B cell (primary cell): ENCODE results near the gene RAP1GAP2. TPM values are rescaled to one million over a fixed set of nuclear protein-coding genes. Genes with fewer than 3 reads are reported as not detected.

Source experiments
- ATAC-seq: fragments of 200-7000 bp; cut with Tn5 transposase; one replicate; pipeline ENCODE4 v1.10.0; 2021; ENCODE audit warnings: low read depth, mild to moderate bottlenecking, moderate number of reproducible peaks, moderate library complexity
- CTCF ChIA-PET: fragments of 350-600 bp; sonication (Branson Sonifier 250); formaldehyde crosslinking; loops from one replicate; lab custom pipeline; 2021; ENCODE audit warnings: antibody characterized with exemption, inconsistent platforms; lab: Charles Lee
- POLR2A ChIA-PET: fragments of 350-600 bp; sonication (Branson Sonifier 250); formaldehyde crosslinking; loops from one replicate; lab custom pipeline; 2021; ENCODE audit warnings: antibody characterized with exemption; lab: Charles Lee
- DNase-seq: peaks from one replicate; pipeline ENCODE4 v3.0.0; 2013
- H2AFZ ChIP-seq: 2 replicates; pipeline ENCODE4 v1.6.1; 2012; ENCODE audit warnings: mild to moderate bottlenecking, low read depth, low read length; ENCODE audit not compliant: insufficient read depth, poor library complexity, severe bottlenecking
- H3K27ac ChIP-seq, 2 donors: 1 replicate in 1 of 2; 2 replicates in 1 of 2; pipeline ENCODE4 v1.5.1; 2012 to 2013; ENCODE audit warnings: low read length in 2 of 2, mild to moderate bottlenecking in 2 of 2, moderate library complexity in 1 of 2
- H3K27me3 ChIP-seq, 4 experiments: fragments of 200-600 bp in 1 of 4; sonication (generic) in 1 of 4; replicated peaks in 1 of 4; 1 replicate in 2 of 4; 2 replicates in 2 of 4; pipeline versions ENCODE4 v1.6.1 to v1.7.0; 2013 to 2016; ENCODE audit warnings: low read length in 3 of 4, mild to moderate bottlenecking in 2 of 4, mixed read lengths in 1 of 4, moderate library complexity in 1 of 4; ENCODE audit not compliant: insufficient read depth in 4 of 4, control insufficient read depth in 3 of 4; ENCODE audit errors: control extremely low read depth in 1 of 4
- H3K36me3 ChIP-seq, 2 experiments: replicated peaks in 1 of 2; 1 replicate in 1 of 2; 2 replicates in 1 of 2; pipeline versions ENCODE4 v1.6.1 to v1.7.1; 2013; ENCODE audit warnings: low read length in 1 of 2; ENCODE audit not compliant: insufficient read depth in 2 of 2, control insufficient read depth in 1 of 2; ENCODE audit errors: control extremely low read depth in 1 of 2, extremely low read depth in 1 of 2
- H3K4me1 ChIP-seq, 2 donors: fragments of 200-600 bp in 1 of 2; sonication (generic) in 1 of 2; 1 replicate in 1 of 2; 2 replicates in 1 of 2; pipeline versions ENCODE4 v1.5.1 to v1.6.1; 2013 to 2017; ENCODE audit warnings: low read length in 2 of 2; ENCODE audit not compliant: control insufficient read depth in 2 of 2, insufficient read depth in 2 of 2
- H3K4me2 ChIP-seq: replicated peaks from 2 replicates; pipeline ENCODE3; 2012; ENCODE audit warnings: mild to moderate bottlenecking, low read depth, low read length; ENCODE audit not compliant: poor library complexity, severe bottlenecking
- H3K4me3 ChIP-seq, 5 experiments: fragments of 200-600 bp in 1 of 5; sonication (generic) in 1 of 5; 1 replicate in 3 of 5; 2 replicates in 2 of 5; pipeline versions ENCODE4 v1.5.1 to v1.7.0; 2011 to 2016; ENCODE audit warnings: low read length in 4 of 5, mild to moderate bottlenecking in 4 of 5, low read depth in 2 of 5, control low read depth in 1 of 5, moderate library complexity in 1 of 5; ENCODE audit not compliant: insufficient read depth in 1 of 5; ENCODE audit errors: control extremely low read depth in 1 of 5, extremely low read depth in 1 of 5
- H3K79me2 ChIP-seq: fragments of 200-600 bp; sonication (generic); one replicate; pipeline ENCODE4 v1.6.0; 2016; ENCODE audit warnings: low read length; ENCODE audit not compliant: control insufficient read depth, insufficient read depth
- H3K9ac ChIP-seq: fragments of 200-600 bp; sonication (generic); 2 replicates; pipeline ENCODE4 v1.6.1; 2017; ENCODE audit warnings: mild to moderate bottlenecking, low read length, moderate library complexity
- H3K9me3 ChIP-seq, 3 donors: one replicate each; pipeline versions ENCODE4 v1.6.1 to v1.7.1; 2013; ENCODE audit warnings: low read length in 2 of 3; ENCODE audit not compliant: control insufficient read depth in 2 of 3, insufficient read depth in 1 of 3; ENCODE audit errors: control extremely low read depth in 1 of 3
- H4K20me1 ChIP-seq: 2 replicates; pipeline ENCODE4 v1.6.0; 2012; ENCODE audit warnings: mild to moderate bottlenecking, low read length; ENCODE audit not compliant: insufficient read depth, control insufficient read depth, poor library complexity, severe bottlenecking
- H3K27ac Mint-ChIP-seq: one replicate; pipeline ENCODE4 v1.8.0; 2021; ENCODE audit warnings: mixed read lengths
- H3K27me3 Mint-ChIP-seq: one replicate; pipeline ENCODE4 v1.8.0; 2021; ENCODE audit warnings: mixed read lengths
- H3K4me1 Mint-ChIP-seq: one replicate; pipeline ENCODE4 v1.8.0; 2021; ENCODE audit warnings: mixed read lengths
- H3K4me3 Mint-ChIP-seq: one replicate; pipeline ENCODE4 v1.8.0; 2021; ENCODE audit warnings: mixed read lengths
- H3K9me3 Mint-ChIP-seq: one replicate; pipeline ENCODE4 v1.8.0; 2022; ENCODE audit warnings: mixed read lengths; ENCODE audit not compliant: insufficient read depth
- EZH2 ChIP-seq: IDR thresholded peaks from 2 replicates; pipeline ENCODE4 v1.6.1; 2012; ENCODE audit warnings: borderline replicate concordance, low read depth, mild to moderate bottlenecking, moderate library complexity, low read length; ENCODE audit not compliant: insufficient read depth, poor library complexity, severe bottlenecking
- WGBS: methylation state at CpG from one replicate; pipeline ENCODE4 v1.1.5; 2013; ENCODE audit warnings: missing lambda C conversion rate; ENCODE audit not compliant: insufficient coverage; 5-methylcytosine and 5-hydroxymethylcytosine counted together
- intact Hi-C: fragments of 100-400 bp; cut with micrococcal nuclease; formaldehyde crosslinking; loops from one replicate; pipeline ENCODE4 v1.10.0; 2022
- polyA plus RNA-seq: library from polyadenylated mRNA; depleted of rRNA; stranded (reverse); fragments of >200 nt; gene quantifications from 2 replicates; pipeline ENCODE4 v1.2.3, GENCODE V29; 2012
- total RNA-seq, 2 donors: library from RNA; stranded (reverse); fragments of 120-200 nt in 1 of 2; gene quantifications; 1 replicate in 1 of 2; 2 replicates in 1 of 2; pipeline versions ENCODE4 v1.2.3 to v1.2.4, GENCODE V29; 2013 to 2022
- TF ChIP-seq, protein P1 (sequence below): fragments of 200-600 bp; IDR thresholded peaks from one replicate; pipeline ENCODE4 v1.8.0; 2022; ENCODE audit warnings: antibody characterized with exemption, mild to moderate bottlenecking

Gene RAP1GAP2
- total and polyA plus RNA-seq, 2 donors (not counting 1 experiment from before 2014, with no cell fraction given): 14.9 to 16.4 TPM

GRCh38 chr17:2777242-2777867 lies 18.9 kb upstream of the RAP1GAP2 start:
- ATAC-seq (no peak), DNase-seq (no peak)
- H3K9me3 ChIP-seq: peaks cover 0 to 5% (median 0%) of the 10 kb centered on the region in 3 donors
- H3K27me3 Mint-ChIP-seq: peaks cover 46% of the 10 kb centered on the region
- peaks cover 10 to 11% of the 10 kb centered on the region in 2 donors for H3K4me1 ChIP-seq
- peak overlapping the region in 2 of 5 experiments; percentile 18 to 19 for H3K4me3 ChIP-seq
- peak overlapping the region; percentile 64 for H3K4me2 ChIP-seq
- peak overlapping the region; percentile 50 for H2AFZ ChIP-seq
- TF ChIP-seq EZH2: no peak
- TF ChIP-seq, protein P1, sequence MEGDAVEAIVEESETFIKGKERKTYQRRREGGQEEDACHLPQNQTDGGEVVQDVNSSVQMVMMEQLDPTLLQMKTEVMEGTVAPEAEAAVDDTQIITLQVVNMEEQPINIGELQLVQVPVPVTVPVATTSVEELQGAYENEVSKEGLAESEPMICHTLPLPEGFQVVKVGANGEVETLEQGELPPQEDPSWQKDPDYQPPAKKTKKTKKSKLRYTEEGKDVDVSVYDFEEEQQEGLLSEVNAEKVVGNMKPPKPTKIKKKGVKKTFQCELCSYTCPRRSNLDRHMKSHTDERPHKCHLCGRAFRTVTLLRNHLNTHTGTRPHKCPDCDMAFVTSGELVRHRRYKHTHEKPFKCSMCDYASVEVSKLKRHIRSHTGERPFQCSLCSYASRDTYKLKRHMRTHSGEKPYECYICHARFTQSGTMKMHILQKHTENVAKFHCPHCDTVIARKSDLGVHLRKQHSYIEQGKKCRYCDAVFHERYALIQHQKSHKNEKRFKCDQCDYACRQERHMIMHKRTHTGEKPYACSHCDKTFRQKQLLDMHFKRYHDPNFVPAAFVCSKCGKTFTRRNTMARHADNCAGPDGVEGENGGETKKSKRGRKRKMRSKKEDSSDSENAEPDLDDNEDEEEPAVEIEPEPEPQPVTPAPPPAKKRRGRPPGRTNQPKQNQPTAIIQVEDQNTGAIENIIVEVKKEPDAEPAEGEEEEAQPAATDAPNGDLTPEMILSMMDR: no peak
- ChIA-PET CTCF (no interaction called here), POLR2A (no interaction called here)
- H3K27ac Mint-ChIP-seq: no peak overlapping the region
- H3K4me1 Mint-ChIP-seq: peaks cover 10% of the 10 kb centered on the region
- no peak overlapping the region for H3K27ac ChIP-seq
- H3K9ac ChIP-seq: peak overlapping the region; percentile 36
- 40% methylated on average over 9 of the region's 11 CpGs for WGBS
- peaks cover 0 to 51% (median 18%) of the 10 kb centered on the region in 4 experiments for H3K27me3 ChIP-seq
- H3K4me3 Mint-ChIP-seq: peak overlapping the region; percentile 77
- intact Hi-C loops: no loop called here
- H3K79me2 ChIP-seq: no peaks in the 10 kb centered on the region
- no peaks in the 10 kb centered on the region for H4K20me1 ChIP-seq
- no peaks in the 10 kb centered on the region for H3K36me3 ChIP-seq
- H3K9me3 Mint-ChIP-seq: no peaks in the 10 kb centered on the region

- no peaks in the 10 kb centered on the region for H4K20me1 ChIP-seq
- ATAC-seq (no peak), DNase-seq (no peak)
- H3K9ac ChIP-seq: no peak overlapping the region
- 33% methylated on average over 1 of the region's 6 CpGs for WGBS
- intact Hi-C loops: no loop called here
- Mint-ChIP-seq H3K27me3 (peaks cover 37% of the 10 kb centered on the region), H3K4me1 (peaks cover 10% of the 10 kb centered on the region), H3K27ac (no peak overlapping the region), H3K9me3 (no peaks in the 10 kb centered on the region), H3K4me3 (no peak overlapping the region)
- ChIA-PET CTCF (interaction anchor here (0.6 kb wide), 1 partner anchor 24 kb away, joined by 5 read pairs; no protein-coding TSS in a partner anchor), POLR2A (no interaction called here)
- H3K36me3 ChIP-seq: no peaks in the 10 kb centered on the region
- H3K4me3 ChIP-seq: no peak overlapping the region
- H3K79me2 ChIP-seq: no peaks in the 10 kb centered on the region
- no peak overlapping the region for H3K4me2 ChIP-seq
- H3K27me3 ChIP-seq: peaks cover 0 to 50% (median 18%) of the 10 kb centered on the region in 4 experiments
- no peak overlapping the region for H2AFZ ChIP-seq
- H3K4me1 ChIP-seq: peaks cover 10 to 11% of the 10 kb centered on the region in 2 donors
- peaks cover 0 to 5% (median 0%) of the 10 kb centered on the region in 3 donors for H3K9me3 ChIP-seq
- no peak overlapping the region for H3K27ac ChIP-seq
- TF ChIP-seq EZH2: no peak
- TF ChIP-seq, protein P1: no peak
These were observed 17.7 kb upstream of the RAP1GAP2 start for GRCh38 chr17:2778489-2778888.
